ENCODE data around the gene NFYB.
"Not testable (repeated sequence)": the region's sequence is repeated elsewhere in the genome, so short reads cannot be mapped to it uniquely, and the experiment has no call there.

The NFYB gene

GRCh38 chr12:104115587-104115975 is 22.4 kb downstream of the NFYB start:
- no peak for TF ChIP-seq CTCF (IDR thresholded peaks at IDR 0.05; ENCODE audit: low read depth, low read length)
- H3K4me3 ChIP-seq (ENCODE audit: low read depth, low read length), result no peak overlapping the region

- not testable (repeated sequence) for H3K4me3 ChIP-seq (ENCODE audit: low read depth, low read length)
These were observed 23.0 kb downstream of the NFYB start for GRCh38 chr12:104114834-104115586.

- H3K4me3 ChIP-seq (ENCODE audit: low read depth, low read length), result no peak overlapping the region
- no peak for TF ChIP-seq CTCF (IDR thresholded peaks at IDR 0.05; ENCODE audit: low read depth, low read length)
These were observed 28.4 kb downstream of the NFYB start for GRCh38 chr12:104109446-104110271.

- no peak overlapping the region for H3K4me3 ChIP-seq (ENCODE audit: low read depth, low read length)
- peak; percentile 90 for TF ChIP-seq CTCF (IDR thresholded peaks at IDR 0.05; ENCODE audit: low read depth, low read length)
These were observed 29.1 kb downstream of the NFYB start for GRCh38 chr12:104108755-104109445.

- TF ChIP-seq CTCF (IDR thresholded peaks at IDR 0.05; ENCODE audit: low read depth, low read length), result no peak
- H3K4me3 ChIP-seq (ENCODE audit: low read depth, low read length), result no peak overlapping the region
These were observed 31.0 kb downstream of the NFYB start for GRCh38 chr12:104106965-104107364.

GRCh38 chr12:104105461-104105860 is 32.5 kb downstream of the NFYB start:
- no peak for TF ChIP-seq CTCF (IDR thresholded peaks at IDR 0.05; ENCODE audit: low read depth, low read length)
- no peak overlapping the region for H3K4me3 ChIP-seq (ENCODE audit: low read depth, low read length)

- TF ChIP-seq CTCF (IDR thresholded peaks at IDR 0.05; ENCODE audit: low read depth, low read length), result no peak
- no peak overlapping the region for H3K4me3 ChIP-seq (ENCODE audit: low read depth, low read length)
These were observed 40.1 kb downstream of the NFYB start for GRCh38 chr12:104097954-104098353.

Data from WI38 (cell line).